ENCODE results near the gene TNRC6C.
"Not testable (repeated sequence)": the region's sequence is repeated elsewhere in the genome, so short reads cannot be mapped to it uniquely, and the experiment has no call there.

Gene TNRC6C

DNA sequence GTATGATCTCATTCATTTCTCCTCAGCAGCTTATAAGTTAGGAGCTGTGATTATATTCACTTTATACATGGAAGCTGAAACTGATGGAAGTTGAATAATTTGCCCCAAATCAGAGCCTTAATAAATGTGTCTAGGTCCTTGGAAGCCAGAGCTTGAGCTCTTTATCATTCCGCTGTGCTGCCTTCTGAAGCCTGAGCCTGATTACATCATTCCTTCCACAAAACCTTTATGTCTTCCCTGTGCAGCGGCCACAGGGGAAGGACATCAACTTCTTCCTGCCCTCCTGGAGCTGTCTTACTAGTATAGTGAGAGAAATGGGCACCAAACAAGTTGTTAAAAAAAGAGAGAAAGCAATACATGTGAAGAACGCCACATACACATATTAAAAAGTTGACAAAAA, 6.8 kb downstream of the TNRC6C start:
- no peak for DNase-seq

DNA sequence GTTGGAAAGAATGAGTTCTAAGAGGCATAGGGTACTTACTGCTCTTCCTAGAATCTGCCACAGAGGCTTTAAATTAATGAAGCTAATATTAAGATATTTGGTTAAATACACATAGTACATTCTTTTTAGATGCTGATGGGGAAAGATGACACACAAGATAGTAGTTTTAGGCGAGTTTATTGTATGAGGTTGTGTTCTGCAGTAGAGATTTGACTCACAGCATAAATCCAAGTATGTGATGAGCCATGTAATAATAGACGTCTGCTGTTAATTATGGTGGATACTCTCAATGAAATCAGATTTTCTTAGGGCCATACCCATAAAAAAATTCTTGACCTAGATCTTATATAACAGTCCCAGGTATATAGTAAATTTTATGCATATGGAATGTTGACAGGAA, 8.0 kb downstream of the TNRC6C start:
- DNase-seq, result no peak

DNA sequence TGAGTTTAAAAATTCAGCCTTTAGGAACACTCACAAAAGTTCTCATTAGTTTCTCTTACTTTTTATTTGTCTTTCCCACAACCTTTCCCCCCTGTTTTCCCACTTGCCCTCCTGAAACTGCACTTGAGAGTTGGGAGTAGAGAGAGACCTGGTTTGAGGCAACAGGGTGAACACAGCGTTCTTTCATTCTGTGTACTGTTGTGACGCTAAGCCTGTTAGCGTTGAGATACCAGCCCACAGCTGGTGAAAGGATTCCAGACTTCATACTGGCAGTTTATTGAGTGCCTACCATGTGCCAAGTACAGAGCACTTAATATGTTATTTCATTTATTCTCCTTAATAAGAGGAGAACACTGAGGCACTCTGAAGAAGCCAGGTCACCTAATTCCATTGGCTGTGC, 10.3 kb downstream of the TNRC6C start:
- no peak for DNase-seq

DNA sequence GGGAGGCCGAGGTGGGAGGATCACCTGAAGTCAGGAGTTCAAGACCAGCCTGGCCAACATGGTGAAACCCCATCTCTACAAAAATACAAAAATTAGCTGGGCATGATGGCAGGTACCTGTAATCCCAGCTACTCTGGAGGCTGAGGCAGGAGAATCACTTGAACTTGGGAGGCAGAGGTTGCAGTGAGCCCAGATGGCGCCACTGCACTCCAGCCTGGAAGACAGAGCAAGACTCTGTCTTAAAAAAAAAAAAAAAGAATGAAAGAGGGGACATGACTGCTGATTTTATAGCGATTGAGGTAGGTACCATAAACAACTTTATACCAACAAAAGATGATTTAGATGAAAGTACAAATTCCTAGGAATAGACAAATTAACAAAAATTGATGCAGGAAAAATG, 13.8 kb downstream of the TNRC6C start:
- DNase-seq, result not testable (repeated sequence)

DNA sequence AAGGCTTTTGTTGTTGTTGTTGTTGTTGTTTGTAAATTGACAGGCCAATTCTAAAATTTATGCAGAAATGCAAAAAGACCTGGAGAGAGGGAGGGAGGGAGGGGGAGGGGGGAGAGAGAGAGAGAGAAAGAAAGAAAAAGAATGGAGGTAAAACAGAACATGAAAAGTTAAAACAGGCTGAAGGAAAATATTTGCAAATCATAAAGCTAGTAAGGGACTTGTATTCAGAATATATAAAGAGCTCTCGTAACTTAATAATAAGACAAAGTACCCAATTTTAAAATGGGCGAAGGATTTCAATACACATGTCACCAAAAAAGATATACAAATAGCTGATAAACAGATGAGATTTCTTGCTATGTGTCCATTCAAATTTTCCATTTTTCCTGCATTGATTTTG, 15.4 kb downstream of the TNRC6C start:
- no peak for DNase-seq

DNA sequence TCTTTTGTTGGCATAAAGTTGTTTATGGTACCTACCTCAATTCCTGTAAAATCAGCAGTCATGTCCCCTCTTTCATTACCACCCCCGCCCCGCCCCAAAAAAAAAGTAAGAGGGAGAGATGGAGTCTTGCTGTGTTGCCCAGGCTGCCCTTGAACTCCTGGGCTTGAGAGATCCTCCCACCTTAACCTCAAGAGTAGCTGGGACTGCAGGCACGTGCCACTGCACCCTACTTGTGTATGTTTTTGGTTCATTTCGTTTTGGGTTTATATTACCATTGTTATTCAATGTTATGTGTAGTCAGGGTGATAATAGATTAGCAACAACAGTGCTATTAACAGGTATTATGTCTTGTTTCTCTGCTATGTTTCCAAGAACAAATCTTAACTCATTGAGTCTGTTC, 15.9 kb downstream of the TNRC6C start:
- DNase-seq, result no peak

DNA sequence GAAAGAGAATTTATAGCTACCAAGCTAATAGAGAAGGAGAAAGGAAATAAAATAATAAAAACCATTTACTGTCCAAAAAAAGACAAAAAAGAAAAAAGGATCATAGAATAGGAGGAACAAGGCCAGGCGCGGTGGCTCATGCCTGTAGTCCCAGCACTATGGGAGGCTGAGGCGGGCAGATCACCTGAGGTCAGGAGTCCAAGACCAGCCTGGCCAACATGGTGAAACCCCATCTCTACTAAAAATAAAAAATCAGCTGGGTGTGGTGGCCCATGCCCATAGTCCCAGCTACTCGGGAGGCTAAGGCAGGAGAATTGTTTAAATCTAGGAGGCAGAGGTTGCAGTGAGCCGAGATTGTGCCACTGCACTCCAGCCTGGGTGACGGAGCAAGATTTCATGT, 23.9 kb downstream of the TNRC6C start:
- not testable (repeated sequence) for DNase-seq

DNA sequence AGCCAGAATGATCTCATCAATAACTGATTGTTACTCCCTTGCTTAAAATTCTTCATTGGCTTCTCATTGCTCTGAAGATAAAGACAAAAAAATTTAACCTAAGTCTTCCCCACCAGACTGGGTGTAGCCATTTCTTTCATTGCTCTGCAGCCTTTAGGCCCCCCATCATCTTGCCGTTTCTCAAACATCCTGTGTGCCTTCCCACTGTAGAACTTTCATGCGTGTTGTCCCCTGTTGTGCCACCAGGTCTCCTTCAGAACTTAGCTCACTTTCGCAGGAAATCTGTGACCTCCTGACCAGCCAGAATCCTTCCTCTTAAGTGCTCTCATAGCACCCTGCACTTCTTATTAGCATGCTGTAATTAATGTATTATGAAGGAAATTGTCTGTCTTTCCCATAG, 31.8 kb downstream of the TNRC6C start:
- DNase-seq, result no peak

DNA sequence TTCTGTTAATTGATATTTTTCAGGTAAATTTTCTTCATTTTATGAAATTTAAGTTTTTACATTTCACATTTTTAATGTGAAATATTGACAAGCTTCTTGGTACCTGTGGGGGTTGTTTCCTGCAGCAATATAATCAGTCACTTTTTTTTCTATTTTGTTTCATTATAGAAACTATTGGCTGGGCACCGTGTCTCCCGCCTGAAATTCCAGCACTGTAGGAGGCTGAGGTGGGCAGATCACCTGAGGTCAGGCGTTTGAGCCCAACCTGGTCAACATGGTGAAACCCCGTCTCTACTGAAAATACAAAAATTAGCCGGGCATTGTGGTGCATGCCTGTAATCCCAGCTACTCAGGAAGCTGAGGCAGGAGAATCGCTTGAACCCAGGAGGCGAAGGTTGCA, 35.2 kb downstream of the TNRC6C start:
- not testable (repeated sequence) for DNase-seq

DNA sequence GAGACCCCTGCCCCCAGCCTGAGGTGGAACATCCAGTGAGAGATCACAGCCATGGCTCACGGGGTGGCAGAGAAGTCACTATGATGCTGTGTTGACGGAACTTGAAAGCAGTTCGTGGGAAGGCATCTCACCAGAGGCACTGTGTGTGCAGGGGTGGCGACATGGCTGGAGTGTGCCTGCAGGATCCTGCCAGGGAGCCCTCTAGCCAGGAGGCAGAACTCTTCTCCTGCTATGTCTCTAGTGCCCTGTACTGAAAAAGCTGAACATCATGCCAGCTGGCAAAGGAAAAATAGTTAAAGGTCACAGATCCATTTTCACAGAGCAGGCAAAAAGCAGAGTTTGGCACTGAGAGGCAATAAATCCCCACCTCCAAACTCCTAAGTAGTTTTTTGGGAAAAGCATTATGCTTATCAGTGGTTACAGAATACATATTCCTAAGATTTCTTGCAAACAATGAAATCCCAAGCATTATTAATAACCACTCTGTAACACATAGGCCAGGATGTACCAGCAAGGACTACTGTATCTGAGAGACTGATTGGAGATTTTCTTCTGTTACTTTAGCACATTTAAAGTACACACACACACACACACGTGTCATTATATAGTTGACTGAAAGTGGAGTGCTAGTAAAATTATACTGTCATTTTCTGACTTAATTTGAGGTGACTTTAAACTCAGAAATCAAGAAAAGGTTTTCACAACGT, 36.8 kb downstream of the TNRC6C start:
- no peak for DNase-seq

DNA sequence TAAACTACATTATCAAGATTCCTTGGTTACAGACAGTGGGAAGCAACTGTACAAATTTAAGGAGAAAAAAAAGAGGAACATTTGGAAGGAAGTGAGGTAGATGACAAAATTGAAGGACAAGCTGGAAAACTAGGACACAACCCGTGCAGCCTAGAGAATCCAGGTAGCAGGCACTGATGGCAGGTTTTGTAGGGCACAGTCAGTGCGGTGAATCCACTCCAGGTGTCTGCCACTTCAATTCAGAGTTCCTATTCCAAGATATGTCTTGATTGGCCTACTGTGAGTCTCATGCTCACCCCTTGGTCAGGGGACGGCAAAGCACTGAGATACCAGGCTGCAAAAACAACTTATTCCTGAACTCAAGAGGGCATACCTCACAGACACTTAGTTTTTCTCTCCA, 37.8 kb downstream of the TNRC6C start:
- no peak for DNase-seq

DNA sequence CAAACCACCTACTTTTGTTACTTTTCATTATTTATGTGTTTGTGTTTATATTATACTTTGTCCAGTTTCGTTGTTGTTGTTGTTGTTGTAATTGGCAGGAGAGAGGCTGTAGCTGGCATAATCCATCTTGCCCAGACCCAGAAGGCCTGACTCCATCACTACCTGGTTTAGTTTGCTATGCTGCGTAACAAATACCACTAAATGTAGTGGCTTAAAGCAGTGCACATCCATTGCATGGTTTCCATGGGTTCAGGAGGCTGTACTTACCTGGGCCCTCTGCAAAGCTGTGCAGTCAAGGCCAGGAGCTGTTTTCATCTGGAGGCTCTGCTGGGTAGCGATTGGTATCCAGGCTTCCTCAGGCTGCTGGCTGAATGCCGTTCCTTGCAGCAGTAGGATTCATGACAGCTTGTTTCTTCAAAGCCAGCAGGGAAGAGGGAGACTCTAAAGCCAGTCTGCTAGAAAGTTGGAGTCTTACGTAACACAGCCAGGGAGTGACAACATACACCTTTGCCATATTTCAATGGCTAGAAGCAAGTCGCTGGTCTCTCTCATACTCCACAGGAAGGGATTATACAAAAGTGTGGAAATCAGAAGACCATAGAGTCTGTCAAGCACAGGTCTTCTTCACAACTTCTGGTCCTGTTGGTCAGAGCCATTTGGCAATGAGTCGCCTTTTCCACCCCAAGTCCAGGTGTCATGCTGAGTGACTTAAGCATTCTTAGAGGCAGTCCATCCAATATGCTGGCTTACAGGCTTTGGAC, 41.1 kb downstream of the TNRC6C start:
- no peak for DNase-seq

DNA sequence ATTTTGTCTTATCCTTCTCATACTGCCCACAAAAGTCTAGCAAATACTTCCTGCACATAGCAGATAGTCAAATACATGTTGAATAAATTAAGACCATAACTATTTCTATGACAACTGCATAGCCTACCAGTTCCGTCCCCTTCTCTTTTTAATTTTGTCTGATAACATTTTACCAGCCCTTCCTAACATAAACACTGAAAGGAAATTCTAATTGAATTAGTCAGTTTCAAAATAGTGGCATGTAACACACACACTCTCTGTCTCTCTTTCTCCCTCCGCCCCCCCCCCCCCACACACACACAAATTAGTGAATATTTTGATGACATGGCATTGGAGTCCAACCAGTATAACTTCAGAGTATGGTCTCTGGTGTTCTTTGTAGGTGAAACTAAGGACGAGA, 41.8 kb downstream of the TNRC6C start:
- no peak for DNase-seq

DNA sequence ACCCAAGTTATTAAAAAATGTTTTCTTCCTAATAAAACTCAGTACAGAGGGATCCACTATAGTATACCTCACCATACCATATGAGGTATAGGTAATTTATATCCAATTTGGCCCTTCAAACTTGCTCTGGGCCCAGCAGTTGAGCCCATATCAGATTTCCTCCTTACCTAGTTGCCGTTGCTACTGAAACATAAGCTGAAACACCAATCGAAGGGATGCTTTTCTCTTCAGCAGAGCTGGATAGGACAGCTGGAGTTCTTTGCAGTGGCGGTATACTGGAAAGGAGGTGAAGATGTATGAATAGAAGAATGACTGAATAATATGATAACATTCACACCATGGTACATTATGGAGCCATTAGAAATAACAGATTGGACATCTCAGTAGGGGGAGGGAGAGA, 42.7 kb downstream of the TNRC6C start:
- no peak for DNase-seq

DNA sequence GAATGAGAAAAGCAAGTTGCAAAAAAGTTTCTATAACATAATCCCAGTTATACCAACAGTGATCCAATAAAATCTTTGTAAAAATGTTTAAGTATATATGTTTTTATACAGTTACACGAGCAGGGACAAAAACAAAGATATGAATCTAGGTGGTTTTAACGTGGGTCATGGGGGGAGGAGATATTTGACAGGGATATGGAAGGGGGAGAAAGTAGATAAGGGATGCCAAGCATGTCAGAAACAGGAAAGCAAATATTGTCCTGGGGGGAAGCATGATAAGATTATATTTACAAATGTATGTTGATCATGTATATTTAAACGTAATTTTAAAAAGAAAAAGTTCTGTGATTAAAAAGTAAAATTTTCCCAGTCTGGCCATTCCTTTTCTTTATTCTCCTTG, 43.1 kb downstream of the TNRC6C start:
- no peak for DNase-seq

DNA sequence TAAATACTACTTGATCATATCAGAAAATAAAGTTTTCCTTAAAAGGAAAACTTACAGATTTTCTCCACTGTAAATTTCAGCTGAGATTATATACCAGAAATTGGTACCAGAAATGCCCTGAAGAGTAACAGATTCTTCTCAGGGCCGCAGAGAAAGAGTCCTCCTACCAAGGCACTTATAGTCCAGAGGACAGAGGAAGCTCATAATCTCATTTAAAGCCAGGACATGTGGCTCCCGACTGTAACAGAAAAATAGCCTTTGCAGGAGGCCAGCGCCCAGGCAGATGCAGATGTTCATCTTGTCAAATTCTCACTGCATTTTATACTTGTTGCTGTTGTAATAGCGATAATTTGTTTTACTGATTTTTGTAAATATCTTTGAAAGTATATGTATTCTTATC, 43.7 kb downstream of the TNRC6C start:
- no peak for DNase-seq

DNA sequence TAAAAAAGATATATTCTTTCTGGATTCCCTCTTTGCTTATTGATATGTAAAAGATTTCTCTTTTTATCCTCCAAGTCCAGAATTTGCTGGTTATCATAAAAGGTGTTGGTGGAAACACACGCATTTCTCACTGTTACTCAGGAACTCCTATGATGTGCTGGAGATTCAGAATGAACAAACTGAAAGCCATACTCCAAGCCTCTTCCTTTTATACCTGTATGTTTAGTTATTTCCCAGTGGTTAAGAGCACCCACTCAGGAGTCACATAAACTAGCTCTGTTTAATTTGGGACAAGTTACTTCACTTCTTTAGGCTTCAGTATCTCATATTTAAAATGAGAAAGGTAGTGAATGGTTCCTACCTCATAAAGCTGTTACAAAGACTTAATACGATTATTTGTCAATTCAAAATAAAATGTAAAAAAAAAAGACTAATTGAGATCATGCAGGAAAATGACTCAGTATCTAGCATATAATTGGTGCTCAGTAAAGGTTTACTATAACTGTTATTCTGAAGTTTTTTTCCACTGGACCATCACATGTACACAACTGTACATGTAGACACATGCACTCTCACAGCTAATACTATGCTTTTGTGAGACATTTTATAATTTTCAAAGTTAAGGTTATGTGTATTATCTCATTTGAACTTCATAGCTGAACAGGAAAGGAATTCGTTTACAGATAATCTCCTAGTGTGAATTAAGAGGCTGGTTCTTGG, 47.1 kb downstream of the TNRC6C start:
- DNase-seq, result no peak

DNA sequence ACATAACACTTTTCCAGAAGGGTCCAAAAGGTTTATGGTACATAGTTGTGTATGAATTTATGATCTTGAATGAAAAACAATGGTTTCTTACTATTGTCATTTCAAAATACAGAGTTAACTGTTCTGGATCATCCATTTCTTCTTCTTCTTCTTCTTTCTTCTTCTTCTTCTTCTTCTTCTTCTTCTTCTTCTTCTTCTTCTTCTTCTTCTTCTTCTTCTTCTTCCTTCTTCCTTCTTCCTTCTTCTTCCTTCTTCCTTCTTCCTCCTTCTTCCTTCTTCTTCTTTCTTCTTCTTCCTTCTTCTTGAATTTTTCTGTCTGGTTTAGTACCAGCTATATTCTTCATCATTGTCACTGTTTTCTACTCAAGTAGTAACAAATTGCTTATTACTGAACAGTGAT, 47.8 kb downstream of the TNRC6C start:
- no peak for DNase-seq

DNA sequence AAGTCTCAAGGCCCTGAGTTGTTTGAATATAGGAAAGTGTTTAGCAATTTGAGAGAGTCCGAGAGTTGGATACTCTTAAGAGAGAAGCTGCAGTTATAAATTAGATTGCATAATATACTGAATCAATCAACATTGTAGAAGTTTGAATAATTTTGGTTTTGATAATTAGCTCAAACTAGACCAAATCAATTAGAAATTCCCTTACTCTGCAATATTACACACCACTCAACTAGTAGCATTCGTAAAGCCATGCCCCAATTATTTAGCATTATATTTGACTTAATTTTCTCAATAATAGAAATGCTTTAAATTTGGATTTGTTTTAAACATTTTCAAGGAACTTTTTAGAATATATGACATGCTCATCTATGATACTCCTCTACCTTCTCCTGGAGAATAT, 49.1 kb downstream of the TNRC6C start:
- DNase-seq, result no peak

DNA sequence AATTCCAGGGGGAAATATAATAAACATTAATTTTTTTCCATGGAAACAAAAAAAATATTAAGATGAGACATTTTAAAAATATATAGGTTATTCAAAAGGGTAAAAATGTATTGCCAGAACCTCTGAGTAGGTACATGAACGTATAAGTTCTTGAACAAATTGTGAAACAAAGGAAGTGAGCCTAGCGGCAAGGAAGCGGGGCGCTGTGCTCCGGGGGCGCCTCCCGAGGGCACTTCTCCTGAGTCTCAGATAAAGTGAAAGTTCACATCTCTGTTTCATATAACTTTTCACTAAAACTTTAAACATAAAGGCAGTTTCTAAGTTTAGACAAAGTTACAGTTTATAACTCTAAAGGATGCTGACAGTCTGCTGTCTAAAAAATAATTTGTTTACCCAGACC, 52.3 kb downstream of the TNRC6C start:
- no peak for DNase-seq

DNA sequence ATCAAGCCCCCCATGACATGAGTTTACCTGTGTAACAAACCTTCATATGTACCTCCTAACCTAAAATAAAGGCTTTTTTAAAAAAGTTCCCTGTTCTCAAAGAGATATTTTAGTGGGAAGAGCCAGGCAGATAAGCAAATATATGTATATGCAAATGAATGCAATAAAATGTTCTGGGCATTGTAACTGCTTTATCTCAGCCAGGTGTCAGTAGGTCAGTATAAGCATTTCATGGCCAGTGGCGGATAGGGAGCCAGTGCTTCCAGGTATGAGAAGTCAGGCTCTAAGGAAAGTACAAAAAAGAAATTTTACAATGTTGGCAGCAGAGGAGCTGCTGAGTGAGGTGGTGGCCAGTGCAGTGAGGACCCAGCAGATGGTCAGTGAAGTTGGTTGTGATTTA, 53.9 kb downstream of the TNRC6C start:
- no peak for DNase-seq

DNA sequence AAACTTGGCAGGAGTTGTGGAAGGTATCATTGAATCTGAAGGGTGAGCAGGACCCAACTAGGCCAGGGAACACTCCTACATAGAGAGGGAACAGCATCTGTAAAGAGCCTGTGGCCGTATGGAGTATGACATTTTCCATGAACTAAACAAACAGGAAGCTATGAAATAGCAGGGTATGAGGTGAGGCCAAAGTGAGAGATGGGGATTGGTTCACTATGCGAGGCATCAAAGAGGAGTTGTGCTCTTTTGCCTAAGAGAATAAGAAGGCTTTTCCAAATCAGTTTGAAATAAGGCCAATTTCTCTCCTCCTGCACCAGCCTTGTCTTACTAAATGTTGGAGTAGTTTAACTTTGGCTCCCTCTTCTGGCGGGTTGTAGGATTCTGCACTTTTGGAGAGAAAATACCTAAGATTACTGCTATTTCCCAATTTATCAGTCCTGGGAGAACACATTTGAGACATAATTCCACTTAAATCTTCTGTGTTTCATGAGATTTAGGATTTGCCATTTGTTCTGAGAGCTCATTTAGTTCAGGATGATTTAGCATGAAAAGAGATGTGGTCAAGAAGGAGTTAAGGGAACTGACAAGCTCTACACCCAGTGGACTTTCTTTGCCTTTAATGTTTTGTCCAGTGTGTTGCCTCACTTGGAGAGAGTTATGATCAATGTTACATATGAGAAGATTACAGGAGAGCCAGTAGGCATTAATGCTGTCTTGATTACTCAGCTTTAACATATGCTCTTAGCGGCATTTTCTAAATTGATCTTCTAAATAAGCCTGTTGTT, 55.4 kb downstream of the TNRC6C start:
- DNase-seq, result peak; percentile 18

DNA sequence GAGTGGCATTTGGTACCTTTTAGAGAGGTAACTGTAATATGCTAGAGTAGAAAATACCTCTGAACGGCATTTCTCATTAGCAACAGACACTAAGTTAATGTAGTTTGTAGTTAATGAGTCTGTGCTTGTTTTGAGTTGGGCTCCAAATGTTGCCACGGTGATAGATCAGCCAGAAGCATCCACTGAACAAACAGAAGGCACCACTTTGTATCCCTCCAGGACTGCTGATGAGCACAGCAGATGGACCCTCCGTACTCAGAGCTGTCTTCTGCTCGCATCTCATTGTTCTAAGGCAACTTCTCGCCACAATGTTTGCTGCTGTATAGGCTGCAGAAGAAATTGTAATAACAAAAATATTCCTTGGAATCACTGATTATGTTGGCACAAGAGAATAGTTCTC, 56.1 kb downstream of the TNRC6C start:
- no peak for DNase-seq
